ENCODE data around the gene SELENOO. TPM values are rescaled to one million over a fixed set of nuclear protein-coding genes. Genes with fewer than 3 reads are reported as not detected.

Gene SELENOO
- total and polyA plus RNA-seq, 2 experiments from 2014 or later: 29.8 to 54.5 TPM

DNA sequence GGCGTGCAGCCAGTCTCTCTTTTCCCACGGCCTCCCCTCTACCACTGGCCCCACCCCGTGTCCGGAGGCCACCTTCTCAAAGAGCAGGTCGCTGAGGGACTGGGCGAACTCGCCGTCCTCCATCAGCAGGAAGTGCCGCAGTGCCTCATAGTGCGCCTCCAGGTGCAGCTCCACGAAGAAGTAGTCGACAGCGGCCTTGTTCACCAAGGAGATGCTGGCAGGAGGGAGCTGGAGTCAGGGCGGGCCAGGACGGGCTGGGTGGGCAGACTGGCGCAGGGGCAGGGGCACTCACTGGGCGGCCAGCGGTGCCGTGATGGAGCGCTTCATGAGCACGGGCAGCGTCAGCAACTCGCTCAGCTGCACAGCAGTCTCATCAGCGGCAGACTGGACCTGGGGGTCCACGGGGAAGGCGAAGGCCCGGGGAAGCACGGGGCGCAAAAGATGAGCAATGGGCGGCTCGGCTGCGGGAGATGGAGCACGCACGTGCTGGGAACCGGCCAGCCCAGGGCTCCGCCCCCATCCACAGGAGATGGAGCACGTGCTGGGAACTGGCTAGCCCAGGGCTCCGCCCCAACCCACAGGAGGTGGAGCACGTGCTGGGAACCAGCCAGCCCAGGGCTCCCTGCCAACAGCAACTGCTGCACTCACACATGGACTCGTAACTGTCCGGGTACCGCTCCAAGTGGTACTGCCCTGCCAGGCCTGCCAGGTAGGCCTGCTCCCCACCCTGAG, 18.4 kb downstream of the SELENOO start:
- H3K27ac ChIP-seq: no peak overlapping the region
- TF ChIP-seq, protein P1, sequence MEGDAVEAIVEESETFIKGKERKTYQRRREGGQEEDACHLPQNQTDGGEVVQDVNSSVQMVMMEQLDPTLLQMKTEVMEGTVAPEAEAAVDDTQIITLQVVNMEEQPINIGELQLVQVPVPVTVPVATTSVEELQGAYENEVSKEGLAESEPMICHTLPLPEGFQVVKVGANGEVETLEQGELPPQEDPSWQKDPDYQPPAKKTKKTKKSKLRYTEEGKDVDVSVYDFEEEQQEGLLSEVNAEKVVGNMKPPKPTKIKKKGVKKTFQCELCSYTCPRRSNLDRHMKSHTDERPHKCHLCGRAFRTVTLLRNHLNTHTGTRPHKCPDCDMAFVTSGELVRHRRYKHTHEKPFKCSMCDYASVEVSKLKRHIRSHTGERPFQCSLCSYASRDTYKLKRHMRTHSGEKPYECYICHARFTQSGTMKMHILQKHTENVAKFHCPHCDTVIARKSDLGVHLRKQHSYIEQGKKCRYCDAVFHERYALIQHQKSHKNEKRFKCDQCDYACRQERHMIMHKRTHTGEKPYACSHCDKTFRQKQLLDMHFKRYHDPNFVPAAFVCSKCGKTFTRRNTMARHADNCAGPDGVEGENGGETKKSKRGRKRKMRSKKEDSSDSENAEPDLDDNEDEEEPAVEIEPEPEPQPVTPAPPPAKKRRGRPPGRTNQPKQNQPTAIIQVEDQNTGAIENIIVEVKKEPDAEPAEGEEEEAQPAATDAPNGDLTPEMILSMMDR (IDR thresholded peaks at IDR 0.05; ENCODE audit: low read depth, low read length): no peak
- no peaks in the 10 kb centered on the region for H3K4me1 ChIP-seq (ENCODE audit: low read depth)
- H3K9me3 ChIP-seq (ENCODE audit: low read depth): no peaks in the 10 kb centered on the region
- H3K36me3 ChIP-seq: peaks cover 30% of the 10 kb centered on the region
- H3K4me3 ChIP-seq: no peak overlapping the region
- peak; percentile 47 to 87 for DNase-seq (ENCODE audit: low read depth in 1 of 2, low spot score in 1 of 2)
- H3K27me3 ChIP-seq: no peaks in the 10 kb centered on the region

- Histone ChIP-seq H3K27me3 (no peaks in the 10 kb centered on the region), H3K4me3 (no peak overlapping the region), H3K4me1 (ENCODE audit: low read depth) (no peaks in the 10 kb centered on the region), H3K27ac (no peak overlapping the region), H3K36me3 (peaks cover 32% of the 10 kb centered on the region), H3K9me3 (ENCODE audit: low read depth) (no peaks in the 10 kb centered on the region)
- no peak for DNase-seq (ENCODE audit: low read depth in 1 of 2, low spot score in 1 of 2)
- TF ChIP-seq, protein P1 (IDR thresholded peaks at IDR 0.05; ENCODE audit: low read depth, low read length): no peak
These were observed 19.2 kb downstream of the SELENOO start for GRCh38 chr22:50219800-50220602.

DNA sequence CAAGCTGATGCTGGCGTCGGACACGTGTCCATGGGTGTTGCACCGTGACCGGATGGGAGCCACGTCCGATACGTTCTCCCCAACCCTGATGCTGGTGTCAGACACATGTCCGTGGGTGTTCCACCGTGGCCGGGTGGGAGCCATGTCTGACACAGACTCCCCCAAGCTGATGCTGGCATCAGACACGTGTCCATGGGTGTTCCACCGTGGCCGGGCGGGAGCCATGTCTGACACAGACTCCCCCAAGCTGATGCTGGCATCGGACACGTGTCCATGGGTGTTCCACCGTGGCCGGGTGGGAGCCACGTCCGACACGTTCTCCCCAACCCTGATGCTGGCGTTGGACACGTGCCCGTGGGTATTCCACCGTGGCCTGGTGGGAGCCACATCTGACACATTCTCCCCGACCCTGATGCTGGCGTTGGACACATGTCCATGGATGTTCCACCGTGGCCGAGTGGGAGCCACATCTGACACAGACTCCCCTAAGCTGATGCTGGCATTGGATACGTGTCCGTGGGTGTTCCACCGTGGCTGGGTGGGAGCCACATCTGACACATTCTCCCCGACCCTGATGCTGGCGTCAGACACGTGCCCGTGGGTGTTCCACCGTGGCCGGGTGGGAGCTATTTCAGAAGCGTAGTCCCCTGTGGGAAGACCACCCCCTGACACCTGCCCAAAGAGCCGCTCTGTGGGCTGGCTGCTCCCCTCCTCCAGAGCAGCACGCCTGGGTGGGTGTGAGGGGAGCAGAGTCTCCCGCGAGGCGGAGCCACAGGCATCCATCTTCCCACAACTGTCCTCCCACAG, 20.0 kb downstream of the SELENOO start:
- no peak overlapping the region for H3K4me3 ChIP-seq
- no peaks in the 10 kb centered on the region for H3K27me3 ChIP-seq
- no peaks in the 10 kb centered on the region for H3K4me1 ChIP-seq (ENCODE audit: low read depth)
- peaks cover 32% of the 10 kb centered on the region for H3K36me3 ChIP-seq
- H3K9me3 ChIP-seq (ENCODE audit: low read depth): no peaks in the 10 kb centered on the region
- TF ChIP-seq, protein P1 (IDR thresholded peaks at IDR 0.05; ENCODE audit: low read depth, low read length): no peak
- H3K27ac ChIP-seq: no peak overlapping the region
- no peak for DNase-seq (ENCODE audit: low read depth in 1 of 2, low spot score in 1 of 2)

- no peaks in the 10 kb centered on the region for H3K27me3 ChIP-seq
- peaks cover 28% of the 10 kb centered on the region for H3K36me3 ChIP-seq
- H3K4me1 ChIP-seq (ENCODE audit: low read depth): no peaks in the 10 kb centered on the region
- H3K4me3 ChIP-seq: no peak overlapping the region
- DNase-seq (ENCODE audit: low read depth in 1 of 2, low spot score in 1 of 2): no peak
- no peaks in the 10 kb centered on the region for H3K9me3 ChIP-seq (ENCODE audit: low read depth)
- no peak overlapping the region for H3K27ac ChIP-seq
- TF ChIP-seq, protein P1 (IDR thresholded peaks at IDR 0.05; ENCODE audit: low read depth, low read length): peak; percentile 4
These were observed 20.8 kb downstream of the SELENOO start for GRCh38 chr22:50221410-50222300.
